Astrocyte (in vitro differentiated cells and primary cell): ENCODE results near the gene UGT2A1.

Source experiments
- EZH2 ChIP-seq: IDR thresholded peaks from 2 replicates; pipeline ENCODE4 v1.6.1; 2012; ENCODE audit warnings: mild to moderate bottlenecking, low read length, inconsistent platforms; ENCODE audit not compliant: insufficient read depth
- TF ChIP-seq, protein P1 (sequence below): IDR thresholded peaks from 2 replicates; pipeline ENCODE4 v1.5.1; 2011; ENCODE audit warnings: low read depth, mild to moderate bottlenecking, inconsistent platforms, low read length, moderate library complexity; ENCODE audit not compliant: insufficient read depth

DNA sequence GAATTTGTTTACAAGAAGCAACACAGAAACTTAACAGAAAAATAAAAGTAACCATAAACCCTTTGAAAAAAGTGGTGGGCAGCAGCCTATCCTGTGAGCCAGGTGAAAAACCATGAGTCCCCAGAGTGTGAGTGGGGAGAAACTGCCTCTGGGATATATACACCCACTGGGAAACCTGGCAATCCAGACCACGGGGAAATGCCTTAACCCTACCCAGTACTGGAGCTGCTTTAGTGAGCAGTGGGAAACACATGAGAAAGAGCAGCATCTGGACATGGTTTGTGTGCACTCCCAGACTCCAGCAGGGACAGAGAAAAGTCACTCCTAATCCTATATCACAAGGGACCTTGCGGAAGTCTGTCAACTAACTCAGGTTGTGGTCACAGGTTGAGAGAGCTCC is 53.0 kb downstream of the UGT2A1 start:
- TF ChIP-seq, protein P1, sequence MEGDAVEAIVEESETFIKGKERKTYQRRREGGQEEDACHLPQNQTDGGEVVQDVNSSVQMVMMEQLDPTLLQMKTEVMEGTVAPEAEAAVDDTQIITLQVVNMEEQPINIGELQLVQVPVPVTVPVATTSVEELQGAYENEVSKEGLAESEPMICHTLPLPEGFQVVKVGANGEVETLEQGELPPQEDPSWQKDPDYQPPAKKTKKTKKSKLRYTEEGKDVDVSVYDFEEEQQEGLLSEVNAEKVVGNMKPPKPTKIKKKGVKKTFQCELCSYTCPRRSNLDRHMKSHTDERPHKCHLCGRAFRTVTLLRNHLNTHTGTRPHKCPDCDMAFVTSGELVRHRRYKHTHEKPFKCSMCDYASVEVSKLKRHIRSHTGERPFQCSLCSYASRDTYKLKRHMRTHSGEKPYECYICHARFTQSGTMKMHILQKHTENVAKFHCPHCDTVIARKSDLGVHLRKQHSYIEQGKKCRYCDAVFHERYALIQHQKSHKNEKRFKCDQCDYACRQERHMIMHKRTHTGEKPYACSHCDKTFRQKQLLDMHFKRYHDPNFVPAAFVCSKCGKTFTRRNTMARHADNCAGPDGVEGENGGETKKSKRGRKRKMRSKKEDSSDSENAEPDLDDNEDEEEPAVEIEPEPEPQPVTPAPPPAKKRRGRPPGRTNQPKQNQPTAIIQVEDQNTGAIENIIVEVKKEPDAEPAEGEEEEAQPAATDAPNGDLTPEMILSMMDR = no peak
- no peak for TF ChIP-seq EZH2
